ENCODE results near the gene ECD.
"Not testable (repeated sequence)": the region's sequence is repeated elsewhere in the genome, so short reads cannot be mapped to it uniquely, and the experiment has no call there.

ECD gene

DNA sequence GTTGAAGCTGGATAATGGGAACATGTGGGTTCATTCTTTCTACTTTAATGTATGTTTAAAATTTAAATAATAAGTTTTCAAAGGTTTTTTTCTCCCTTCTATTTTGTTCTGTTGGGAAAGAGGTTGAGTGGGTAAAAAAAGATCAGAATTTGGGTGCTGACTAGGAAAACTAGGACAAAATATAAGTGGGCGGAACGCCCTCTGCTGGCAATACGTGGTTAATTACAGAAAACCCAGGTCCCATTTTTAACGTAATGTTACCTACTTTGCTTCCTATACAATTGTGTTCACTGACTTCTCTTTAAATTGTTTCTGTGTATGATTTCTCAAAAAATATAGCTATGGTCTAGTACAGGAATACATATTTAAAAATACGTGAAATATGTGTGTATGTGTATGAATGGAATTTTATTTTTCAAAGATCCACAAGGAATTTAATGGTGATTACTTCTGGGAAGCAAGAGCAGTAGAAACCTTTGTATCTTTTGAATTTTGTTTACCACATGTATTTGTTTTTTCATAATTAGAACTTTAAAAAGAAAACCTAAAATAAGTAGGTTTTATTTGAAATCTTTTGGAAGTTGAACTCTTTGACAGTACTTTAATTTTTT, 8.7 kb downstream of the ECD start:
- DNase-seq, result peak; percentile 58

DNA sequence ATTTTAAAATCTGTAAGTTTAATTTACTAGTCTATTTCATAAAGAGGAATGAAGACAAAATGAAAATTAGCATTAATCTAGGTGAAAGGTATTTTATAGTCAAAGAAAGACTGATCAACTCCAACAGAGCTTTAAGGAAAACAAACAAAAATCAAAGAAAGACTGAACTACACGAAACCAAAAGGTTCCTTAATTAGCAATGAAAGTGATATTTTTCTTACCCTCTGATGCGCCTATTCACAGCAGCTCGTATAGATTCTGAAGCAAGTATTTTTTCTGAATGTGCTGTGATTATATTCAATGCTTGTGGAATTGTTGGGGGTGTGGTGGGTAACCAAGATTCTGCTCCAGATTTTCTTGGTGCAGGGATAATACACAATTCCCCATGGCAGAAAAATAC, 11.8 kb downstream of the ECD start:
- DNase-seq, result no peak

- no peak for DNase-seq
Observed at GRCh38 chr10:73152009-73152408, 15.8 kb downstream of the ECD start.

GRCh38 chr10:73150633-73151413, 17.0 kb downstream of the ECD start:
- not testable (repeated sequence) for DNase-seq

GRCh38 chr10:73141603-73142002, 26.2 kb downstream of the ECD start:
- no peak for DNase-seq

DNA sequence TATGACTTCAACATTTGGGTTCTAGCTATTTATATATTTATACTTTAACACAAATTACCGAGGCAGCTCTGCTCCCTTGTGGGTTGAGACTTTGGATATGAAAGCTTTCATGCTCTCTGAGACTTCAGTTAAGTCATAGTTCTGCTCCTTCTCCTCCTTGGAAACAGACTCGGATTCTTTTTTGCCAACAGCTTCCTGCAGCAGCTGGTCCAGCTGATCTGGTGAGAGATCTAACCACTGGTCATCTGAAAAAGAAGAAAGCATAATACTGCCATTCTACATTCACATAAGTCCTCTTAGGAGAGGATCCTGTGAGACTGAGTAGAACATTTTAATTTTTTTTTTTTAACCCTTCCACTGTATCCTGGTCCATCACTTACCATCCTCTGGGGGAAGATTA, 28.6 kb downstream of the ECD start:
- no peak for DNase-seq

- DNase-seq, result no peak
Observed at GRCh38 chr10:73136627-73137026, 31.2 kb downstream of the ECD start.

- no peak for DNase-seq
Observed at GRCh38 chr10:73134727-73135126, 33.1 kb downstream of the ECD start.

DNA sequence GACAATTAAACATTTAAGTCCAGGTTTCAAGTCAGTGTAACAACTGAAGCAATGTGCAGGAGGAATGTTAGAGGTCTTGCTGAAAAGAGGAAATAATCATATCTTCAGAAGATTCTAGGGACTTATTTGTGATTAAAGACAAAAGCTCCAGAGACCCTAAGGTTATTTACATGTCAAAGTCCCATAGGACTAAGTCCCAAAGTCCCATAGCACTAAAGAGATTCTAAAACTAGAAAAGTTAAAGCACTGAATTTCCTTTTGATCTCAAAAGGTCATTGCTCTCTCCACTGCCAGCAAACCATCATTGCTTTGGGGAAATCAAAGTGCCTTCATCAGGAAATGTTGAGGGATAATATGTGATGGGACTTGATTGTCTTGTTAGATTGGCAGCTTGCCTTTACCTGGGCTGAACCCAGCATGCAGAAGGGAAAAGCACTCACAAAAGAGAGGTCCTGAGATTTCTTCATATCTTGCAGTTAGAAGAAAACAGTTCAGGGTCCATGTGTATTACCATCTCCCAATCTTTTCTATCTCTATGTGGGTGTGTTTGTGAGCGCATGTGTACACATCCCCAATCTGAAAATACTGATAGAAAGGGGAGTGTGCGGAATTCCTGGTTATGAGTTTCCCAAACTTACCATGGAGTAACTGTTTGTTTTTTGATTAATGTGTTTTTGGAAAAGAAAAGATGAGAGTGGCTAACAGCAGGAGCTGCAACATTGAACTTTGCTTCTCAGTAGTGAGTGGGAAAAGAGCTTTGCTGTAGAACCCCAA, 35.7 kb downstream of the ECD start:
- DNase-seq, result no peak

DNA sequence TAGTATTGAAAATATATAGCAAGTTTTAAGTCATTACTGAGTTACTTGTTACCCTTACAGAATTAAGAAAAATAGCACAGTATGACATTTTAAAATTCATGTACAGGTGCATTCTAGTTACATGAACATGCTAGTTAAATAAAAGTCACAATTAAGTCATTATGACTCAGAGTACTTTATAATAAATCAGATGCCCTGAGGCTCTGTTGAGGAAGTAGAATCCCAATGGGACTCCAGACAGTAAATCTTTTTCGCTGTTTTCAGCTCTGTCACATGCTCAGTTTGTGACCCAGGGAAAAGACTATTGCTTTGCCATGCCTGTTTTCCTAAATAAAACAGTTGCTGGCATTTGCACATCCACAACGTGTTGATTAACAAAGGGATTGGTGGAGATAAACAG, 36.5 kb downstream of the ECD start:
- no peak for DNase-seq

- no peak for DNase-seq
Observed at GRCh38 chr10:73126343-73126742, 41.5 kb downstream of the ECD start.

DNA sequence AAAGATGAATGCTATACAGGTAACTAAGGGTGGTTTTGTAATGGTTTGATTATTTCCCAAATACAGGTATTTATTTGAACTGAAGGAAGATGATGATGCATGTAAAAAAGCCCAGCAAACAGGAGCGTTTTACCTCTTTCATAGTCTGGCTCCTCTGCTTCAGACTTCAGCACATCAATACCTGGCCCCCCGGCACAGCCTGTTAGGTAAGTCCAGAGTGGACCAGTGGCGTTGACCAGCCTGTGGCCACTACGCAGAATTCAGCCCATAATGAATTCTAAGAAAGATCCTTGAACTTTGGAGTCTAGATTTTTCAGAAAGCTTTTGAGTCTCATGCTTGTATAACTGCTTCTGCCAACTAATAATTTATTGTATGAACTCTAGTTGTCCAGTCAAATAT, 47.9 kb downstream of the ECD start:
- no peak for DNase-seq

- no peak for DNase-seq
Observed at GRCh38 chr10:73119457-73119856, 48.4 kb downstream of the ECD start.

GRCh38 chr10:73117976-73118743, 49.6 kb downstream of the ECD start:
- DNase-seq, result no peak

- DNase-seq, result no peak
Observed at GRCh38 chr10:73116017-73116416, 51.8 kb downstream of the ECD start.

DNA sequence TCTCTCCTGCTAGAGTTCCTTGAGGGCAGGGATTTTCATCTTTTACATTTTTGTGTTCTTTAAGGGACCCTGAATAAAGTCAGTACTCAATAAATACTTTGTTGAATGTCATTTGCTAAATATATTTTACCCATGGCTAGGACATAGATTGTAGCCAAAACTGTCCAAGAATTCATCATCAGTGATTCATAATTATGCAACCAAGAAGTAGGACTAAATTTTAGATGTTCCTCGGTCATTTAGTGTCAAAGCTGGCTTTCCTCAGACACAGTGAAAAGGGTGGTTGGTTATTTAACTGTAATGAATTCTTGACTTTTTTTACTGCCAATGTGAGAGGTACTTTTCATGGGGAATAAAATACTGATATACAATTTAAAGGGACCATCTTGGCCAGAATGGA, 54.3 kb downstream of the ECD start:
- no peak for DNase-seq

DNA sequence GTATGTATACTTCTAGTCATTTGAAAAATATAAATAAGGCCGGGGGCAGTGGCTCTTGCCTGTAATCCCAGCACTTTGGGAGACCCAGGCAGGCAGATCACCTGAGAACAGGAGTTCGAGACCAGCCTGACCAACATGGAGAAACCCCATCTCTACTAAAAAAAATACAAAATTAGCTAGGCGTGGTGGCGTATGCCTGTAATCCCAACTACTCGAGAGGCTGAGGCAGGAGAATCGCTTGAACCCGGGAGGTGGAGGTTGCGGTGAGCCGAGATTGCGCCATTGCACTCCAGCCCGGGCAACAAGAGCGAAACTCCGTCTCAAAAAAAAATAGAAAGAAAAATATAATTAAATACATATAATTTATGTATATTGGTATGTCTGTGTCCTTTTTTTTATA, 55.8 kb downstream of the ECD start:
- not testable (repeated sequence) for DNase-seq

- DNase-seq, result peak; percentile 77
Observed at GRCh38 chr10:73110345-73110849, 57.4 kb downstream of the ECD start, which contains the start of gene NUDT13. TSS of gene NUDT13 (plus strand) at chr10:73110455. CDS start at chr10:73114366, 3,911 bp downstream.

- not testable (repeated sequence) for DNase-seq
Observed at GRCh38 chr10:73109248-73109652, 58.6 kb downstream of the ECD start.

- no peak for DNase-seq
Observed at GRCh38 chr10:73106301-73106700, 61.5 kb downstream of the ECD start.

DNA sequence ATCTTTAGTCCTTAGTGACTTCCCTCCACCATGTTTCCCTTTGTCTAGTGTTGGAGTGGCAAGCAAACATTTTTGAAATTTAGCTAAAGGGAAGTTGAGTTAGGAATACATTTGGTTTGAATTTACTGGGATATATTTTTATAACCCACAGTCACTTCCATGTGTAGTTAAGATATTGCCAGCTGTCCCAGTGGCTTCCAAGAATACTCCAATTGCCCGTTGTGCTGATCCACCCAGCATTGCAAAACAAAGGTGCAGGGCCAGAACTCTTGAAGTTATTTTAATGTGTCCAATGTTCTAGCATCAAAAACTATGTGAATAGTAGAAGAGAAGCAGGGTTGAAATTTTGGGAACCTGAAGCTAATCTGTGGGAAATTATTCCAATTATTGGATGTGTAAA, 68.7 kb downstream of the ECD start:
- no peak for DNase-seq

DNA sequence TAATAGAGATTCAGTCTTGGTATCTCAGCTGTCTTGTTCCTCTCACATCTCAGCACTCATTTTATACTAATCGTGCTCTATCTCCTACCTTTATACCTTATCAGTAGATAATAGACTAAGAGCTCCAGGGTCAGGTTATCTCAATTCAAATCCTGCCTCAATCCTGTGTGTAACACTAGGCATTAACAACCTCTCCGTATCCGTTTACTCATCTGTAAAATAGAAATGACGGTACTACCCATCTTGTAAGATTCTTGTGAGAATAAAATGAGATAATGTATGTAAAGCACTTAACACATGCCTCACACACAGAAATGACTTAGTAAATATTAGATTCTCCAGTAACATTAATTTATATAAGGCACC, 70.5 kb downstream of the ECD start:
- no peak for DNase-seq

Data from right forelimb (tissue), 1 donor.